ENCODE results near the gene SUSD4. TPM values are rescaled to one million over a fixed set of nuclear protein-coding genes. Genes with fewer than 3 reads are reported as not detected.

SUSD4 gene
- total RNA-seq, 1 donor from 2014 or later, result 0.12 TPM

GRCh38 chr1:223230161-223230881, 133.7 kb downstream of the SUSD4 start:
- no peak for TF ChIP-seq CTCF (conservative IDR thresholded peaks at IDR 0.05; ENCODE audit: low read depth, low read length)
- no peak overlapping the region for H3K4me3 ChIP-seq (ENCODE audit: low read depth, low read length)
- DNase-seq (ENCODE audit: low read depth), result no peak

GRCh38 chr1:223229756-223230155, 134.2 kb downstream of the SUSD4 start:
- no peak overlapping the region for H3K4me3 ChIP-seq (ENCODE audit: low read depth, low read length)
- no peak for DNase-seq (ENCODE audit: low read depth)
- TF ChIP-seq CTCF (conservative IDR thresholded peaks at IDR 0.05; ENCODE audit: low read depth, low read length), result no peak

GRCh38 chr1:223228931-223229528, 134.9 kb downstream of the SUSD4 start:
- DNase-seq (ENCODE audit: low read depth), result no peak
- TF ChIP-seq CTCF (conservative IDR thresholded peaks at IDR 0.05; ENCODE audit: low read depth, low read length), result no peak
- H3K4me3 ChIP-seq (ENCODE audit: low read depth, low read length), result no peak overlapping the region

- no peak for DNase-seq (ENCODE audit: low read depth)
- no peak for TF ChIP-seq CTCF (conservative IDR thresholded peaks at IDR 0.05; ENCODE audit: low read depth, low read length)
- no peak overlapping the region for H3K4me3 ChIP-seq (ENCODE audit: low read depth, low read length)
These were observed 135.8 kb downstream of the SUSD4 start for GRCh38 chr1:223228201-223228600.

GRCh38 chr1:223227486-223228196, 136.3 kb downstream of the SUSD4 start:
- H3K4me3 ChIP-seq (ENCODE audit: low read depth, low read length), result no peak overlapping the region
- no peak for TF ChIP-seq CTCF (conservative IDR thresholded peaks at IDR 0.05; ENCODE audit: low read depth, low read length)
- DNase-seq (ENCODE audit: low read depth), result no peak

GRCh38 chr1:223227031-223227430, 136.9 kb downstream of the SUSD4 start:
- DNase-seq (ENCODE audit: low read depth), result no peak

More at GRCh38 chr1:223227031-223227430, 136.9 kb downstream of the SUSD4 start:
- TF ChIP-seq CTCF (conservative IDR thresholded peaks at IDR 0.05; ENCODE audit: low read depth, low read length), result no peak
- no peak overlapping the region for H3K4me3 ChIP-seq (ENCODE audit: low read depth, low read length)

All from epithelial cell of proximal tubule (primary cell).